AG04449 (cell line): Measurements from ENCODE around the gene SDCCAG8.

ENCODE experiments used
- CTCF ChIA-PET: fragments of 350-600 bp; formaldehyde crosslinking; extraction: SDS; loops from one replicate; lab custom pipeline; 2021; ENCODE audit warnings: antibody characterized with exemption; lab: Yijun Ruan, JAX
- POLR2A ChIA-PET: fragments of 400-600, 350-600 bp; formaldehyde crosslinking; extraction: SDS; loops from one replicate; lab custom pipeline; 2020; ENCODE audit warnings: antibody characterized with exemption, inconsistent platforms; lab: Yijun Ruan, JAX
- DNase-seq: peaks from one replicate; pipeline ENCODE4 v3.0.0-alpha.2; 2010; ENCODE audit warnings: low read depth, low spot score
- H3K4me3 ChIP-seq: 2 replicates; pipeline ENCODE4 v1.5.1; 2011; ENCODE audit warnings: low read depth, mild to moderate bottlenecking, control low read depth, low read length
- TF ChIP-seq, protein P1 (sequence below): IDR thresholded peaks from one replicate; pipeline ENCODE4 v1.5.1; 2011; ENCODE audit warnings: mild to moderate bottlenecking, moderate library complexity, low read length, control low read depth, inconsistent platforms; ENCODE audit not compliant: insufficient read depth; ENCODE audit errors: missing control alignments

Gene SDCCAG8

DNA sequence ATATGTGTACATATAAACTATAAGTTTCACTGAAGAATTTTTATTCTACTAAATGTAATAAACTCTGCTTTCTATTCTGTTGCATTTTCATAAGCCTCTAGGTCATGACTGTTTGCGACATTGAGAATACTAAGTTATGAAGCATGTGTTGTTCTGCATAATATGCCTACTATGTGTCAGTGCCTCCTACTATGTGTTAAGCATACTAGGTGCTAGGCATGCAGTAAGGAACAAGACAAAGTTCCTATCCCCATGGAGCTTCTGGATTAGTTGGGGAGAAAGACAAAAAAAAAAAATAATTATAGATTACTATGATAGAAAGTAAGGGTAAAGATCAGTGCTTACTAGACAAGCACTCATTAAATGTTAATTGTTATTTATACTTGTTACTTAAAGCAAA, 1.3 kb downstream of the SDCCAG8 start:
- TF ChIP-seq, protein P1, sequence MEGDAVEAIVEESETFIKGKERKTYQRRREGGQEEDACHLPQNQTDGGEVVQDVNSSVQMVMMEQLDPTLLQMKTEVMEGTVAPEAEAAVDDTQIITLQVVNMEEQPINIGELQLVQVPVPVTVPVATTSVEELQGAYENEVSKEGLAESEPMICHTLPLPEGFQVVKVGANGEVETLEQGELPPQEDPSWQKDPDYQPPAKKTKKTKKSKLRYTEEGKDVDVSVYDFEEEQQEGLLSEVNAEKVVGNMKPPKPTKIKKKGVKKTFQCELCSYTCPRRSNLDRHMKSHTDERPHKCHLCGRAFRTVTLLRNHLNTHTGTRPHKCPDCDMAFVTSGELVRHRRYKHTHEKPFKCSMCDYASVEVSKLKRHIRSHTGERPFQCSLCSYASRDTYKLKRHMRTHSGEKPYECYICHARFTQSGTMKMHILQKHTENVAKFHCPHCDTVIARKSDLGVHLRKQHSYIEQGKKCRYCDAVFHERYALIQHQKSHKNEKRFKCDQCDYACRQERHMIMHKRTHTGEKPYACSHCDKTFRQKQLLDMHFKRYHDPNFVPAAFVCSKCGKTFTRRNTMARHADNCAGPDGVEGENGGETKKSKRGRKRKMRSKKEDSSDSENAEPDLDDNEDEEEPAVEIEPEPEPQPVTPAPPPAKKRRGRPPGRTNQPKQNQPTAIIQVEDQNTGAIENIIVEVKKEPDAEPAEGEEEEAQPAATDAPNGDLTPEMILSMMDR, result no peak
- ChIA-PET CTCF (interaction anchor here (0.8 kb wide), 1 partner anchor 20 kb away, joined by 3 read pairs; no protein-coding TSS in a partner anchor), POLR2A (no interaction called here)
- H3K4me3 ChIP-seq, result no peak overlapping the region
- no peak for DNase-seq

DNA sequence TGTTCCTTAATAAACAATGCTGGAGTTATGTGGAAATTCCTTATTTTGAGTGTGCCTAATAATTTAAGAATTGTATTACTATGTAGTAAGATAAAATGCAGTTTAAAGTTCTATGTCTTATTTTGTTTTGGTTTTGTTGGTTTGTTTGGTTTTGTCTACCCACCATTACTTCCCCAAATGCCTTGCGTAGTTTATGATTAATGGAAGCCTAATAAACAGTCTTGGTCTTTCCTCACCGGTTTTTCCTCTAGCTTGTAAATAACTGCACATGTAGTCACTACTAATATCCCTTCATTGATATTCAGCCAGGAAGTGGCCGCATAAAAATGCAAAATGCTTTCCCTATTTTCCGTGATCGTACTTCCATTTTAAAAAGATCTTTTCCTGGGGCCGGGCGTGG, 2.9 kb downstream of the SDCCAG8 start:
- POLR2A ChIA-PET, result no interaction called here
- TF ChIP-seq, protein P1, result no peak
- DNase-seq, result no peak
- CTCF ChIA-PET, result no interaction called here
- no peak overlapping the region for H3K4me3 ChIP-seq

DNA sequence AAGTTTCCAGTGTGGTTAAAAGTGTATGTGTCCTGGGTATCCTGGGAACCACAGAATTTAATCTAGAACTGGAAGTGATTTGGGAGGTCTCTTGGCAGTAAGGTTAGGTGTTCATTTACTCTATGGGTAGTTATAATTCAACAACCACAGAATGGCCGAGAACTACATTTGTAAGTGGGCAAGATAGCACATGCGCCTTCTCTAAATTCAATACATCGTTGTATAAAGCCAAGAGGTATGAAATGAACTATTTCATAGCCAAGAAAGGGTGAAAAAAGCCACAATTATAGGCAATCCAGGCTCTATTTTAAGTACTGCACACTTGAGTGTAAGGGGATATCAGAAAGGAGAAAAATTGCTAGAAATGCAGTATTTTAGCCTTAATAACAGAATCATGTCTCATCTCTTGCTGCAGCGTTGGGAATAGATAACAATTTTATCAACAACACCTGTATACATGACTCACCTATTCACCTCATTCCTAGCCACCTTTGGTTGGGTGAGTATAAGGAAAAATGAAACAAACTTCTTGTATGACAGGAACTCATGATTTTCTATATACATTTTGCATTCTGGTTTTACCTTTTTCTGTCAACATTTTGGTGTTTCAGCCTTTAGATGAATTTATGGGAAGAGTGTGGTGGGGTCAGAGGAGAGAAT, 4.5 kb downstream of the SDCCAG8 start:
- ChIA-PET CTCF (no interaction called here), POLR2A (no interaction called here)
- H3K4me3 ChIP-seq, result no peak overlapping the region
- TF ChIP-seq, protein P1, result no peak
- no peak for DNase-seq

DNA sequence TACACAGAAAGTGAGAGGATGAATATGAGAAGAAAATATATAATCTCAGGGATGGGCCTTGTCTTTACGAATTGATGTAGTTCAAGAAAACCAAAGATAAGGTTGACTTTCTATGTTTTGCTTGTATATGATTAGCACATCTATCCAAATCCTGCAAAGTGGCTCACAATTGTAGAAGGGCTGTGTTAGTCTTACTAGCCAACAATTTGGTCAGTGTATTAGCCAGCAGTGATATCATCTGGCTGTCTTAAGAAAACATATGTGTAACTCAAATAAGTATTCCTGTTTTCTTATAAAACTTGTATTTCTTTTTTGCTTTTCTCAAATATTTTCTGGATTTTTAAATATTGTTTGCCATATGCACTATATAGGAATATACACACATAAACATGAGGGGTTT, 5.5 kb downstream of the SDCCAG8 start:
- no peak for DNase-seq
- TF ChIP-seq, protein P1, result no peak
- ChIA-PET POLR2A (no interaction called here), CTCF (no interaction called here)
- H3K4me3 ChIP-seq, result no peak overlapping the region

DNA sequence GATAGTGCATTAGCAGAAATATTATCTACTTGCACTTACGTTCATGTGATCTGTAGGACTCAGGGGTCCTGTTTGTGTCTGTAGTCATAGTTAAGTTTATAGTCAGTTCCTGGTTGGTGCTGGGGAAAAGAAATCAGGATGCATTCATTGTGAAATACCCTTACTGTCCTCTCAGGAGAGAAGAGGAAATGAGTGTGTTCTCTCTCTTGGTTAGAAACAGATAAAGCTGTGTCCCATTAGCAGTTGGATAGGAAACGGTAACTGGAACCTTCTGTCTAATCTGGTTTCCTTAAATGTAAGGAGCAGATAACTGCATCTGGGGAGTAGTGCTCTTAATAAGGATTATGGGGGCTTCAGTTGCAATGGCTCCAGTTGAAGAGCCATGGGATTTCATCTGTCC, 8.9 kb downstream of the SDCCAG8 start:
- H3K4me3 ChIP-seq, result no peak overlapping the region
- DNase-seq, result no peak
- ChIA-PET POLR2A (interaction anchor here (0.6 to 1.1 kb wide), 4 partner anchors 9 to 25 kb away, joined by 3 to 7 read pairs (median 4); partner anchors contain the start of genes CEP170 and SDCCAG8), CTCF (interaction anchor here (1.7 kb wide), 1 partner anchor 9 kb away, joined by 11 read pairs; the partner anchor contains the start of genes CEP170 and SDCCAG8)
- TF ChIP-seq, protein P1, result no peak

DNA sequence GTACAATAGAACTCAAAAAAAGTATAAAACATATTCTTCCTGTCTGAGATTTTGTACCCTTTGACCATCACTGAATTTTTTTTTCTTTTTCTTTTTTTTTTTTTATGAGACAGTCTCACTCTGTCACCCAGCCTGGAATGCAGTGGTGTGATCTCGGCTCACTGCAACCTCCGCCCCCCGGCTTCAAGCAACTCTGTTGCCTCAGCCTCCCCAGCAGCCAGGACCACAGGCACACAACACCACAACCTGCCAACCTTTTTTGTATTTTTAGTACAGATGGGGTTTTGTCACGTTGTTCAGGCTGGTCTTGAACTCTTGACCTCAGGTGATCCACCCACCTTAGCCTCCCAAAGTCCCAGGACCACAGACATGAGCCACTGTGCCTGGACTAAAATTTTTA, 10.4 kb downstream of the SDCCAG8 start:
- TF ChIP-seq, protein P1, result no peak
- POLR2A ChIA-PET, result no interaction called here
- no peak overlapping the region for H3K4me3 ChIP-seq
- CTCF ChIA-PET, result interaction anchor here (1.7 kb wide), 1 partner anchor 11 kb away, joined by 11 read pairs; the partner anchor contains the start of genes CEP170 and SDCCAG8
- DNase-seq, result no peak
